Neural cell (in vitro differentiated cells): ENCODE measurements around the gene SLC44A4. TPM values are rescaled to one million over a fixed set of nuclear protein-coding genes. Genes with fewer than 3 reads are reported as not detected.

Experiments
- H2AFZ ChIP-seq: fragments of 200-600, 300-800 bp; sonication (generic), shearing (Covaris generic); 2 replicates; pipeline ENCODE4 v1.6.0; 2014; ENCODE audit warnings: low read depth, mild to moderate bottlenecking, antibody characterized with exemption, low read length, moderate library complexity
- H3F3A ChIP-seq: fragments of 200-600 bp; shearing (Covaris generic); 2 replicates; pipeline ENCODE4 v1.6.1; 2016; ENCODE audit warnings: mild to moderate bottlenecking, moderate library complexity, mixed read lengths, antibody characterized with exemption, low read length; ENCODE audit not compliant: insufficient read depth, poor library complexity, severe bottlenecking
- H3K27ac ChIP-seq: fragments of 200-600, 300-800 bp; sonication (generic), shearing (Covaris generic); 2 replicates; pipeline ENCODE4 v1.5.1; 2014; ENCODE audit warnings: mild to moderate bottlenecking, low read length, moderate library complexity
- H3K27me3 ChIP-seq: fragments of 300-800, 200-600 bp; sonication (generic), shearing (Covaris generic); 2 replicates; pipeline ENCODE4 v1.6.0; 2014; ENCODE audit warnings: mild to moderate bottlenecking, low read depth, low read length, moderate library complexity; ENCODE audit not compliant: insufficient read depth
- H3K36me3 ChIP-seq: fragments of 300-800, 200-600 bp; sonication (generic), shearing (Covaris generic); 2 replicates; pipeline ENCODE4 v1.5.1; 2014; ENCODE audit warnings: mild to moderate bottlenecking, antibody characterized with exemption, low read length, moderate library complexity; ENCODE audit not compliant: insufficient read depth
- H3K4me2 ChIP-seq: fragments of 300-800, 200-600 bp; sonication (generic), shearing (Covaris generic); 2 replicates; pipeline ENCODE4 v1.6.0; 2014; ENCODE audit warnings: mild to moderate bottlenecking, low read length
- H3K4me3 ChIP-seq: fragments of 300-800, 200-600 bp; sonication (generic), shearing (Covaris generic); 2 replicates; pipeline ENCODE4 v1.5.1; 2014; ENCODE audit warnings: mild to moderate bottlenecking, low read length, moderate library complexity
- H3K79me2 ChIP-seq: fragments of 200-600 bp; shearing (Covaris generic); replicated peaks from 2 replicates; pipeline ENCODE4 v1.6.0; 2014; ENCODE audit warnings: mild to moderate bottlenecking, low read length, moderate library complexity; ENCODE audit not compliant: insufficient read depth
- H3K9ac ChIP-seq: fragments of 300-800, 200-600 bp; sonication (generic), shearing (Covaris generic); 2 replicates; pipeline ENCODE4 v1.6.1; 2016; ENCODE audit warnings: mild to moderate bottlenecking, low read length, mixed read lengths
- H3K9me2 ChIP-seq: fragments of 200-600 bp; shearing (Covaris generic); 2 replicates; pipeline ENCODE4 v1.6.1; 2016; ENCODE audit warnings: mild to moderate bottlenecking, low read length, mixed read lengths; ENCODE audit not compliant: insufficient read depth
- H3K9me3 ChIP-seq: fragments of 200-600, 300-800 bp; sonication (generic), shearing (Covaris generic); 2 replicates; pipeline ENCODE4 v1.6.1; 2016; ENCODE audit warnings: mild to moderate bottlenecking, mixed run types, low read length, moderate library complexity, mixed read lengths
- H4K20me1 ChIP-seq: fragments of 200-600 bp; shearing (Covaris generic); 2 replicates; pipeline ENCODE4 v1.6.1; 2016; ENCODE audit warnings: mild to moderate bottlenecking, mixed run types; ENCODE audit not compliant: insufficient read depth
- CTCF ChIP-seq: fragments of 450-650 bp; IDR thresholded peaks from 2 replicates; pipeline ENCODE4 v1.5.1; 2014; ENCODE audit warnings: antibody characterized with exemption, mild to moderate bottlenecking, moderate library complexity; ENCODE audit not compliant: poor library complexity, severe bottlenecking
- EP300 ChIP-seq: fragments of 450-650 bp; conservative IDR thresholded peaks from 2 replicates; pipeline ENCODE4 v1.6.1; 2014; ENCODE audit warnings: antibody characterized with exemption, mild to moderate bottlenecking, moderate library complexity; ENCODE audit not compliant: poor library complexity, severe bottlenecking
- EZH2 ChIP-seq: fragments of 200-600, 300-800 bp; shearing (Covaris generic), sonication (generic); IDR thresholded peaks from 2 replicates; pipeline ENCODE4 v1.6.1; 2014; ENCODE audit warnings: antibody characterized with exemption, low read length, borderline replicate concordance, mild to moderate bottlenecking; ENCODE audit not compliant: insufficient read depth, poor library complexity, severe bottlenecking
- MXI1 ChIP-seq: fragments of 450-650 bp; conservative IDR thresholded peaks from 2 replicates; pipeline ENCODE4 v1.6.1; 2014; ENCODE audit warnings: antibody characterized with exemption, mild to moderate bottlenecking; ENCODE audit not compliant: poor library complexity, severe bottlenecking
- POLR2AphosphoS5 ChIP-seq: IDR thresholded peaks from 2 replicates; pipeline ENCODE4 v1.6.1; 2012
- RAD21 ChIP-seq: fragments of 450-650 bp; conservative IDR thresholded peaks from 2 replicates; pipeline ENCODE4 v1.6.1; 2014; ENCODE audit warnings: antibody characterized with exemption, mild to moderate bottlenecking, moderate library complexity
- REST ChIP-seq: IDR thresholded peaks from 2 replicates; pipeline ENCODE4 v1.6.1; 2012; ENCODE audit warnings: borderline replicate concordance
- SMC3 ChIP-seq: fragments of 450-650 bp; conservative IDR thresholded peaks from 2 replicates; pipeline ENCODE4 v1.6.1; 2014; ENCODE audit warnings: antibody characterized with exemption, mild to moderate bottlenecking, moderate library complexity; ENCODE audit not compliant: poor library complexity
- TAF1 ChIP-seq: IDR thresholded peaks from 2 replicates; pipeline ENCODE4 v1.6.1; 2012; ENCODE audit warnings: low read depth
- polyA plus RNA-seq: library from polyadenylated mRNA; depleted of rRNA; stranded (reverse); fragments of >200 nt; gene quantifications from 2 replicates; pipeline ENCODE4 v1.2.3, GENCODE V29; 2014

Gene SLC44A4
- polyA plus RNA-seq, 1 donor from 2014 or later, result 0.09 TPM

GRCh38 chr6:31876357-31876756 lies 2.4 kb downstream of the SLC44A4 start:
- H3K9ac ChIP-seq, result no peak overlapping the region
- H4K20me1 ChIP-seq, result no peaks in the 10 kb centered on the region
- no peak overlapping the region for H3K27ac ChIP-seq
- no peaks in the 10 kb centered on the region for H3F3A ChIP-seq
- H3K36me3 ChIP-seq, result no peaks in the 10 kb centered on the region
- H3K9me3 ChIP-seq, result no peaks in the 10 kb centered on the region
- H3K79me2 ChIP-seq, result no peaks in the 10 kb centered on the region
- TF ChIP-seq EZH2 (no peak), SMC3 (no peak), POLR2AphosphoS5 (no peak), TAF1 (no peak), REST (no peak), MXI1 (no peak), EP300 (no peak), RAD21 (no peak), CTCF (no peak)
- no peak overlapping the region for H3K4me3 ChIP-seq
- H3K9me2 ChIP-seq, result no peaks in the 10 kb centered on the region
- no peaks in the 10 kb centered on the region for H3K27me3 ChIP-seq
- H2AFZ ChIP-seq, result no peak overlapping the region
- no peak overlapping the region for H3K4me2 ChIP-seq

- no peak overlapping the region for H2AFZ ChIP-seq
- H3F3A ChIP-seq, result no peaks in the 10 kb centered on the region
- no peaks in the 10 kb centered on the region for H3K9me2 ChIP-seq
- TF ChIP-seq MXI1 (no peak), REST (no peak), TAF1 (no peak), EP300 (no peak), SMC3 (no peak), RAD21 (no peak), POLR2AphosphoS5 (no peak), EZH2 (no peak), CTCF (no peak)
- no peaks in the 10 kb centered on the region for H4K20me1 ChIP-seq
- no peak overlapping the region for H3K9ac ChIP-seq
- no peak overlapping the region for H3K27ac ChIP-seq
- H3K4me3 ChIP-seq, result no peak overlapping the region
- no peaks in the 10 kb centered on the region for H3K9me3 ChIP-seq
- no peaks in the 10 kb centered on the region for H3K36me3 ChIP-seq
- no peaks in the 10 kb centered on the region for H3K27me3 ChIP-seq
- no peaks in the 10 kb centered on the region for H3K79me2 ChIP-seq
- H3K4me2 ChIP-seq, result no peak overlapping the region
Observed at GRCh38 chr6:31875877-31876276, 2.9 kb downstream of the SLC44A4 start.
